ENCODE results near the gene SRSF3. TPM values are rescaled to one million over a fixed set of nuclear protein-coding genes. Genes with fewer than 3 reads are reported as not detected.

SRSF3 gene
- total RNA-seq, 1 experiment from 2014 or later: 954 TPM

- H2AK5ac ChIP-seq (ENCODE audit: insufficient read length, low read length): no peak overlapping the region
- no peak overlapping the region for H3K18ac ChIP-seq (ENCODE audit: insufficient read length, low read depth, low read length)
- H3K4ac ChIP-seq (ENCODE audit: low read depth, low read length): no peak overlapping the region
- H3K4me2 ChIP-seq (ENCODE audit: insufficient read depth, insufficient read length, low read length): no peak overlapping the region
- no peak overlapping the region for H2BK12ac ChIP-seq (ENCODE audit: insufficient read length, low read depth, low read length)
- no peaks in the 10 kb centered on the region for H3K9me3 ChIP-seq (ENCODE audit: control insufficient read depth, low read depth, low read length)
- Mint-ChIP-seq H3K27ac (no peak overlapping the region), H3K4me3 (no peak overlapping the region), H3K36me3 (ENCODE audit: insufficient read depth in 1 of 3, low read depth in 3 of 3) (no peaks in the 10 kb centered on the region), H3K4me1 (no peaks in the 10 kb centered on the region), H3K27me3 (ENCODE audit: low read depth) (peaks cover 4% of the 10 kb centered on the region; the same call in 1 of the 2 replicates), H3K9me3 (no peaks in the 10 kb centered on the region)
- no peak overlapping the region for H3K9ac ChIP-seq (ENCODE audit: extremely low read depth, insufficient read length, low read length)
- no peaks in the 10 kb centered on the region for H3K79me2 ChIP-seq (ENCODE audit: insufficient read depth, low read length)
- no peak overlapping the region for H2BK15ac ChIP-seq (ENCODE audit: low read depth, low read length)
- H2BK120ac ChIP-seq (ENCODE audit: low read depth, low read length, poor library complexity, severe bottlenecking): no peak overlapping the region
- H3T11ph ChIP-seq (ENCODE audit: low read length): no peak overlapping the region
- H3K27ac ChIP-seq (ENCODE audit: insufficient read length, low read depth, low read length): no peak overlapping the region
- H3K4me1 ChIP-seq (ENCODE audit: insufficient read depth, low read length): no peaks in the 10 kb centered on the region
- H3K27me3 ChIP-seq (ENCODE audit: insufficient read depth, low read length): no peaks in the 10 kb centered on the region
- no peaks in the 10 kb centered on the region for H3K79me1 ChIP-seq (ENCODE audit: insufficient read depth, low read depth, low read length, poor library complexity, severe bottlenecking)
- H2BK5ac ChIP-seq (ENCODE audit: insufficient read length, low read length): no peak overlapping the region
- H4K8ac ChIP-seq (replicated peaks; ENCODE audit: insufficient read length, low read depth, low read length): no peak overlapping the region
- no peak overlapping the region for H2AFZ ChIP-seq (ENCODE audit: low read length)
- H3K56ac ChIP-seq (ENCODE audit: insufficient read length, low read depth, low read length): no peak overlapping the region
- H3K14ac ChIP-seq (ENCODE audit: insufficient read depth, low read length): no peak overlapping the region
- TF ChIP-seq, protein P1, sequence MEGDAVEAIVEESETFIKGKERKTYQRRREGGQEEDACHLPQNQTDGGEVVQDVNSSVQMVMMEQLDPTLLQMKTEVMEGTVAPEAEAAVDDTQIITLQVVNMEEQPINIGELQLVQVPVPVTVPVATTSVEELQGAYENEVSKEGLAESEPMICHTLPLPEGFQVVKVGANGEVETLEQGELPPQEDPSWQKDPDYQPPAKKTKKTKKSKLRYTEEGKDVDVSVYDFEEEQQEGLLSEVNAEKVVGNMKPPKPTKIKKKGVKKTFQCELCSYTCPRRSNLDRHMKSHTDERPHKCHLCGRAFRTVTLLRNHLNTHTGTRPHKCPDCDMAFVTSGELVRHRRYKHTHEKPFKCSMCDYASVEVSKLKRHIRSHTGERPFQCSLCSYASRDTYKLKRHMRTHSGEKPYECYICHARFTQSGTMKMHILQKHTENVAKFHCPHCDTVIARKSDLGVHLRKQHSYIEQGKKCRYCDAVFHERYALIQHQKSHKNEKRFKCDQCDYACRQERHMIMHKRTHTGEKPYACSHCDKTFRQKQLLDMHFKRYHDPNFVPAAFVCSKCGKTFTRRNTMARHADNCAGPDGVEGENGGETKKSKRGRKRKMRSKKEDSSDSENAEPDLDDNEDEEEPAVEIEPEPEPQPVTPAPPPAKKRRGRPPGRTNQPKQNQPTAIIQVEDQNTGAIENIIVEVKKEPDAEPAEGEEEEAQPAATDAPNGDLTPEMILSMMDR (conservative IDR thresholded peaks at IDR 0.05): no peak
- H4K5ac ChIP-seq (ENCODE audit: insufficient read length, low read depth, low read length): no peak overlapping the region
- no peak overlapping the region for H3K23ac ChIP-seq (ENCODE audit: insufficient read length, low read depth, low read length)
- WGBS (ENCODE audit: extremely low coverage, insufficient read length, low lambda C conversion rate): no CpG with 5 or more reads among the region's 5 CpGs
- DNase-seq: no peak
- no peaks in the 10 kb centered on the region for H4K20me1 ChIP-seq (ENCODE audit: control insufficient read depth, insufficient read depth, insufficient read length)
- H2BK20ac ChIP-seq (ENCODE audit: low read depth, low read length, poor library complexity, severe bottlenecking): no peak overlapping the region
- no peak overlapping the region for H4K91ac ChIP-seq (ENCODE audit: insufficient read length, low read depth, low read length)
- no peaks in the 10 kb centered on the region for H3K23me2 ChIP-seq (ENCODE audit: insufficient read length, low read depth, low read length, poor library complexity, severe bottlenecking)
These were observed 37.9 kb upstream of the SRSF3 start for GRCh38 chr6:36556281-36556680.
